HG03025 (cell line): ENCODE measurements around the gene AQP5.

Source experiments
- ATAC-seq: cut with Tn5 transposase; IDR thresholded peaks from one replicate; pipeline ENCODE4 v1.9.1; 2021; ENCODE audit warnings: mild to moderate bottlenecking, moderate library complexity; ENCODE audit not compliant: unreplicated experiment, low FRiP score

Gene AQP5

GRCh38 chr12:50006754-50007442 lies 45.2 kb downstream of the AQP5 start:
- no peak for ATAC-seq

- ATAC-seq: no peak
These were observed 51.9 kb downstream of the AQP5 start for GRCh38 chr12:50013361-50014147.

- no peak for ATAC-seq
These were observed 52.7 kb downstream of the AQP5 start for GRCh38 chr12:50014342-50014741.
